C4-2B (cell line): Measurements from ENCODE around the gene COL23A1.

ENCODE experiments used
- CTCF ChIP-seq: fragments of 450-650 bp; conservative IDR thresholded peaks from 2 replicates; pipeline ENCODE4 v1.5.1; 2017; ENCODE audit warnings: mild to moderate bottlenecking
- ZFX ChIP-seq: fragments of 450-650 bp; IDR thresholded peaks from 2 replicates; pipeline ENCODE4 v1.6.1; 2017

DNA sequence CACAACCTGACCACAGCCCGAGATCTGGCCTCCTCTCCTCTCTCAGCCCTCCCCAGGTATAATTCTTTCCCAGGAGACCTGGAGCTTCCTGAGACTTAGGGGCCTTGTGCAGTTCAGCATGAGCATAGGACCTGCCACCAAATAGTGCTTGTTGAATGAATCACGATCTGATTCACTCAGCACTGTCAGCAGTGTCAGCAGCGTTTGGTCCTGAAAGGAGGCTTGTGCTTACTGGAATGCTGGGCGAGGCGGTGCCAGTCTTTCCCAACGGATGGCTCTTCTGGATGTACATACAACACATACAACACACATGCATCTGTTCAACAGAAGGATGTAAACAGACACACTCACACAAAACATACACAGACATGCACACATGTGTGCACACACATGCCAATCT lies 173.3 kb downstream of the COL23A1 start:
- TF ChIP-seq CTCF, result no peak
- TF ChIP-seq ZFX, result no peak
